MCF 10A (cell line): ENCODE data around the gene EEF1A2. TPM values are rescaled to one million over a fixed set of nuclear protein-coding genes. Genes with fewer than 3 reads are reported as not detected.

Source experiments
- BruUV-seq: library from RNA; stranded (reverse); fragments of 400-500 nt; replicated peaks from 2 replicates; lab custom pipeline; 2021; lab: Mats Ljungman, UMichigan
- CTCF ChIA-PET: fragments of 300-600 bp; sonication (Branson Sonifier 250); formaldehyde crosslinking; extraction: SDS; loops from one replicate; lab custom pipeline; 2021; ENCODE audit warnings: antibody characterized with exemption, inconsistent platforms; lab: Yijun Ruan, JAX
- POLR2A ChIA-PET: fragments of 300-600, 350-650 bp; sonication (Branson Sonifier 250); formaldehyde crosslinking; extraction: SDS; loops from one replicate; lab custom pipeline; 2020; ENCODE audit warnings: antibody characterized with exemption, inconsistent platforms; lab: Yijun Ruan, JAX
- DNase-seq: peaks from one replicate; pipeline ENCODE4 v3.0.0-alpha.2; 2018; ENCODE audit not compliant: unreplicated experiment
- H3K27ac Mint-ChIP-seq: one replicate; pipeline ENCODE4 v1.8.0; 2022; ENCODE audit warnings: mild to moderate bottlenecking, low read depth, mixed read lengths; ENCODE audit not compliant: unreplicated experiment
- H3K27me3 Mint-ChIP-seq: one replicate; pipeline ENCODE4 v1.8.0; 2022; ENCODE audit warnings: mixed read lengths; ENCODE audit not compliant: insufficient read depth, unreplicated experiment
- H3K36me3 Mint-ChIP-seq: one replicate; pipeline ENCODE4 v1.8.0; 2022; ENCODE audit warnings: mild to moderate bottlenecking, moderate library complexity, mixed read lengths; ENCODE audit not compliant: insufficient read depth, unreplicated experiment
- H3K4me1 Mint-ChIP-seq: one replicate; pipeline ENCODE4 v1.8.0; 2022; ENCODE audit warnings: mixed read lengths; ENCODE audit not compliant: insufficient read depth, unreplicated experiment
- H3K4me3 Mint-ChIP-seq: one replicate; pipeline ENCODE4 v1.8.0; 2022; ENCODE audit warnings: mild to moderate bottlenecking, moderate library complexity, mixed read lengths; ENCODE audit not compliant: unreplicated experiment
- H3K9me3 Mint-ChIP-seq: one replicate; pipeline ENCODE4 v1.8.0; 2022; ENCODE audit warnings: mixed read lengths; ENCODE audit not compliant: unreplicated experiment
- intact Hi-C: fragments of 100-400 bp; cut with micrococcal nuclease; formaldehyde crosslinking; loops from 2 replicates; pipeline ENCODE4 v1.14.1; 2022
- total RNA-seq: library from RNA; stranded (reverse); gene quantifications from 2 replicates; pipeline ENCODE4 v1.2.3, GENCODE V29; 2022
- TF ChIP-seq, protein P1 (sequence below): fragments of 200-600 bp; IDR thresholded peaks from one replicate; pipeline ENCODE4 v1.8.0; 2022; ENCODE audit warnings: antibody characterized with exemption, mild to moderate bottlenecking; ENCODE audit not compliant: unreplicated experiment

The EEF1A2 gene
- total RNA-seq, 1 experiment from 2014 or later: 3.3 TPM

DNA sequence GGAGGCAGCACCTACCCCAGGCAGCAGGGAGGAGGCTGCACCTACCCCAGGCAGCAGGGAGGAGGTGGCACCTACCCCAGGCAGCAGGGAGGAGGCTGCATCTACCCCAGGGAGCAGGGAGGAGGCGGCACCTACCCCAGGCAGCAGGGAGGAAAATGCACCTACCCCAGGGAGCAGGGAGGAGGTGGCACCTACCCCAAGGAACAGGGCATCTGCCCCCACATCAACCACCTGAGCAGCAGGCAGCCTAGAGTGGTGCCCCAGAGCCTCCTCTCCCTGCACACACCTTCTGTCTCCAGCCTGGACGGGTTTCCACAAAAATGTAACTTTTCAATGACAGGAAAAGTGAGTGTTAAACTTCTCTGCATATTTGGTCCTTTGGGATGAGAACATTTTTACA is 36.6 kb downstream of the EEF1A2 start:
- TF ChIP-seq, protein P1, sequence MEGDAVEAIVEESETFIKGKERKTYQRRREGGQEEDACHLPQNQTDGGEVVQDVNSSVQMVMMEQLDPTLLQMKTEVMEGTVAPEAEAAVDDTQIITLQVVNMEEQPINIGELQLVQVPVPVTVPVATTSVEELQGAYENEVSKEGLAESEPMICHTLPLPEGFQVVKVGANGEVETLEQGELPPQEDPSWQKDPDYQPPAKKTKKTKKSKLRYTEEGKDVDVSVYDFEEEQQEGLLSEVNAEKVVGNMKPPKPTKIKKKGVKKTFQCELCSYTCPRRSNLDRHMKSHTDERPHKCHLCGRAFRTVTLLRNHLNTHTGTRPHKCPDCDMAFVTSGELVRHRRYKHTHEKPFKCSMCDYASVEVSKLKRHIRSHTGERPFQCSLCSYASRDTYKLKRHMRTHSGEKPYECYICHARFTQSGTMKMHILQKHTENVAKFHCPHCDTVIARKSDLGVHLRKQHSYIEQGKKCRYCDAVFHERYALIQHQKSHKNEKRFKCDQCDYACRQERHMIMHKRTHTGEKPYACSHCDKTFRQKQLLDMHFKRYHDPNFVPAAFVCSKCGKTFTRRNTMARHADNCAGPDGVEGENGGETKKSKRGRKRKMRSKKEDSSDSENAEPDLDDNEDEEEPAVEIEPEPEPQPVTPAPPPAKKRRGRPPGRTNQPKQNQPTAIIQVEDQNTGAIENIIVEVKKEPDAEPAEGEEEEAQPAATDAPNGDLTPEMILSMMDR: no peak
- peaks cover 50% of the 10 kb centered on the region for H3K27me3 Mint-ChIP-seq
- ChIA-PET CTCF (no interaction called here), POLR2A (no interaction called here)
- H3K4me1 Mint-ChIP-seq: peaks cover 5% of the 10 kb centered on the region
- H3K27ac Mint-ChIP-seq: no peak overlapping the region
- intact Hi-C loops: no loop called here
- H3K4me3 Mint-ChIP-seq: no peak overlapping the region
- no TSS peak for BruUV-seq
- H3K9me3 Mint-ChIP-seq: no peaks in the 10 kb centered on the region
- no peak for DNase-seq
- peaks cover 5% of the 10 kb centered on the region for H3K36me3 Mint-ChIP-seq

DNA sequence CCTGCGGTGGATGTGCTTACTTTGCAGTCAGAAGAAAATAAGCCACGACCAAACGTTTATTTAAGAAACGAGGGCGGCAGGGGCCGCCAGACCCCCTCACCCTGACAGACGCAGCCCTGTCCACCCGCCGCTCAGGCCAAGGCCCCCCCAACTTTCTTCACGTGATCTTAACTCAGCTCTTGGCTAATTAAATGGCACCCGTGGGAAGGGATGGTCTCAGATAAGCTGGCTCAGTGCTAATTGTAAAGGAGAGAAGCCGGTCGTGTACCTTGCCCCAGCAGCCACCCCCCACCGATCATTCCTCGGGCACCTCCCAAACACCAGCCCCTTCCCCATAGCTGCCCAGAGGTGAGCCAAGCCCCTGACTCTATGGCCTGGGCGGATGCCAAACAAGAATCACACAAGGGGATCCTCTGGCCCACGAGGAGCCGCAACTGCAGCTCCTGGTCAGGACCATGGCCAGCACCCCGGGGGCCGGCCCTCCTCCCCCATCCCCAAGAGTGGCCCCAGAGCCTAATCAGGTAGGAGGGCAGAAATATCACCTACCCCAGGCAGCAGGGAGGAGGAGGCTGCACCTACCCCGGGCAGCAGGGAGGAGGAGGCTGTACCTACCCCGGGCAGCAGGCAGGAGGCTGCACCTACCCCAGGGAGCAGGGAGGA is 37.6 kb downstream of the EEF1A2 start:
- TF ChIP-seq, protein P1: no peak
- peak; percentile 14 for DNase-seq
- no peak overlapping the region for H3K4me3 Mint-ChIP-seq
- H3K9me3 Mint-ChIP-seq: no peaks in the 10 kb centered on the region
- H3K36me3 Mint-ChIP-seq: no peaks in the 10 kb centered on the region
- H3K4me1 Mint-ChIP-seq: peaks cover 5% of the 10 kb centered on the region
- H3K27me3 Mint-ChIP-seq: peaks cover 43% of the 10 kb centered on the region
- ChIA-PET POLR2A (no interaction called here), CTCF (interaction anchor here (0.5 to 0.8 kb wide), 3 partner anchors 15 to 151 kb away, joined by 3 to 5 read pairs (median 3); no protein-coding TSS in a partner anchor)
- no TSS peak for BruUV-seq
- intact Hi-C loops: no loop called here
- H3K27ac Mint-ChIP-seq: no peak overlapping the region

GRCh38 chr20:63459070-63459380 is 39.9 kb downstream of the EEF1A2 start:
- Mint-ChIP-seq H3K4me3 (no peak overlapping the region), H3K4me1 (peaks cover 7% of the 10 kb centered on the region), H3K27ac (no peak overlapping the region), H3K36me3 (no peaks in the 10 kb centered on the region), H3K9me3 (no peaks in the 10 kb centered on the region), H3K27me3 (peaks cover 28% of the 10 kb centered on the region)
- TF ChIP-seq, protein P1: no peak
- intact Hi-C loops: no loop called here
- no peak for DNase-seq
- ChIA-PET CTCF (interaction anchor here (0.7 kb wide), 1 partner anchor 76 kb away, joined by 3 read pairs; no protein-coding TSS in a partner anchor), POLR2A (no interaction called here)
- BruUV-seq: no TSS peak

GRCh38 chr20:63458170-63459069 is 40.5 kb downstream of the EEF1A2 start:
- no TSS peak for BruUV-seq
- CTCF ChIA-PET: interaction anchor here (0.7 to 0.9 kb wide), 2 partner anchors 75 to 79 kb away, joined by 3 to 4 read pairs; no protein-coding TSS in a partner anchor

More at GRCh38 chr20:63458170-63459069, 40.5 kb downstream of the EEF1A2 start:
- no peak for DNase-seq
- POLR2A ChIA-PET: no interaction called here
- intact Hi-C loops: no loop called here
- no peak overlapping the region for H3K4me3 Mint-ChIP-seq
- peaks cover 28% of the 10 kb centered on the region for H3K27me3 Mint-ChIP-seq
- TF ChIP-seq, protein P1: no peak
- peaks cover 9% of the 10 kb centered on the region for H3K4me1 Mint-ChIP-seq
- H3K36me3 Mint-ChIP-seq: no peaks in the 10 kb centered on the region
- no peak overlapping the region for H3K27ac Mint-ChIP-seq
- no peaks in the 10 kb centered on the region for H3K9me3 Mint-ChIP-seq
